IMR-90 (cell line): Measurements from ENCODE around the gene MCTP2. TPM values are rescaled to one million over a fixed set of nuclear protein-coding genes. Genes with fewer than 3 reads are reported as not detected.

ENCODE experiments used
- ATAC-seq: fragments of 200-7000 bp; cut with Tn5 transposase; 2 replicates; pipeline ENCODE4 v1.9.1; 2020; ENCODE audit warnings: low read depth, mild to moderate bottlenecking, moderate library complexity
- BruUV-seq: library from RNA; stranded (reverse); fragments of 400-500 nt; replicated peaks from 2 replicates; lab custom pipeline; 2021; lab: Mats Ljungman, UMichigan
- CTCF ChIA-PET: fragments of 300-600 bp; formaldehyde crosslinking; extraction: SDS; loops from one replicate; lab custom pipeline; 2021; ENCODE audit warnings: antibody characterized with exemption; lab: Yijun Ruan, JAX
- POLR2A ChIA-PET: fragments of 300-600 bp; sonication (Branson Sonifier 250); formaldehyde crosslinking; loops from one replicate; lab custom pipeline; 2022; ENCODE audit warnings: antibody characterized with exemption; ENCODE audit not compliant: unreplicated experiment; lab: Charles Lee
- DNase-seq: peaks from one replicate; pipeline ENCODE4 v3.0.0; 2013
- H2AFZ ChIP-seq: replicated peaks from 2 replicates; pipeline ENCODE3; 2013; ENCODE audit warnings: low read length, mild to moderate bottlenecking; ENCODE audit not compliant: poor library complexity
- H2AK5ac ChIP-seq: 2 replicates; pipeline ENCODE4 v1.6.1; 2013; ENCODE audit warnings: low read depth, low read length, inconsistent platforms
- H2AK9ac ChIP-seq: replicated peaks from 2 replicates; pipeline ENCODE3; 2013; ENCODE audit warnings: mild to moderate bottlenecking, low read depth, low read length, moderate library complexity; ENCODE audit not compliant: poor library complexity
- H2BK120ac ChIP-seq: 2 replicates; pipeline ENCODE4 v1.6.1; 2013; ENCODE audit warnings: low read depth, low read length, inconsistent platforms
- H2BK15ac ChIP-seq: 3 replicates; pipeline ENCODE4 v1.6.1; 2013; ENCODE audit warnings: low read depth, low read length, inconsistent platforms
- H2BK20ac ChIP-seq: 2 replicates; pipeline ENCODE4 v1.6.1; 2013; ENCODE audit warnings: low read depth, mild to moderate bottlenecking, inconsistent platforms, low read length, moderate library complexity
- H2BK5ac ChIP-seq: 2 replicates; pipeline ENCODE4 v1.6.1; 2013; ENCODE audit warnings: mild to moderate bottlenecking, low read depth, low read length, inconsistent platforms; ENCODE audit not compliant: poor library complexity, severe bottlenecking
- H3K14ac ChIP-seq: replicated peaks from 2 replicates; pipeline ENCODE4 v1.6.1; 2013; ENCODE audit warnings: low read depth, low read length, inconsistent platforms
- H3K18ac ChIP-seq: 2 replicates; pipeline ENCODE4 v1.6.1; 2013; ENCODE audit warnings: low read depth, low read length, control low read depth
- H3K23ac ChIP-seq: 2 replicates; pipeline ENCODE4 v1.6.1; 2013; ENCODE audit warnings: low read depth, low read length, inconsistent platforms
- H3K27ac ChIP-seq: 2 replicates; pipeline ENCODE4 v1.5.1; 2013; ENCODE audit warnings: mild to moderate bottlenecking, control low read depth, low read length; ENCODE audit not compliant: insufficient read depth
- H3K27me3 ChIP-seq: 2 replicates; pipeline ENCODE4 v1.6.1; 2013; ENCODE audit warnings: low read length; ENCODE audit not compliant: control insufficient read depth, insufficient read depth
- H3K36me3 ChIP-seq: 2 replicates; pipeline ENCODE4 v1.6.1; 2013; ENCODE audit warnings: low read length, mixed read lengths; ENCODE audit not compliant: control insufficient read depth, insufficient read depth
- H3K4ac ChIP-seq: 2 replicates; pipeline ENCODE4 v1.6.1; 2013; ENCODE audit warnings: low read depth, low read length, inconsistent platforms
- H3K4me1 ChIP-seq: 2 replicates; pipeline ENCODE4 v1.6.1; 2013; ENCODE audit warnings: low read length, mixed read lengths; ENCODE audit not compliant: control insufficient read depth, insufficient read depth
- H3K4me2 ChIP-seq: 2 replicates; pipeline ENCODE4 v1.6.1; 2013; ENCODE audit warnings: low read depth, mild to moderate bottlenecking, control low read depth, low read length, moderate library complexity
- H3K4me3 ChIP-seq: 2 replicates; pipeline ENCODE4 v1.5.1; 2013; ENCODE audit warnings: low read depth, mild to moderate bottlenecking, control low read depth, low read length, moderate library complexity; ENCODE audit not compliant: insufficient read depth
- H3K56ac ChIP-seq: 2 replicates; pipeline ENCODE4 v1.6.1; 2013; ENCODE audit warnings: low read length, inconsistent platforms; ENCODE audit not compliant: insufficient read depth; ENCODE audit errors: extremely low read depth
- H3K79me1 ChIP-seq, 2 experiments: 2 replicates each; pipeline ENCODE4 v1.6.1; 2013; ENCODE audit warnings: low read length in 2 of 2, inconsistent platforms in 1 of 2, low read depth in 1 of 2
- H3K9ac ChIP-seq: 2 replicates; pipeline ENCODE4 v1.6.1; 2013; ENCODE audit warnings: low read depth, low read length, control low read depth
- H3K9me1 ChIP-seq: 2 replicates; pipeline ENCODE4 v1.6.1; 2013; ENCODE audit warnings: low read length, inconsistent platforms; ENCODE audit not compliant: insufficient read depth
- H3K9me3 ChIP-seq: 2 replicates; pipeline ENCODE4 v1.6.1; 2013; ENCODE audit warnings: low read length; ENCODE audit not compliant: control insufficient read depth, insufficient read depth
- H4K20me1 ChIP-seq: 2 replicates; pipeline ENCODE4 v1.6.1; 2013; ENCODE audit warnings: low read length, inconsistent platforms; ENCODE audit not compliant: insufficient read depth
- H4K5ac ChIP-seq: 2 replicates; pipeline ENCODE4 v1.6.1; 2013; ENCODE audit warnings: mild to moderate bottlenecking, low read depth, low read length, control low read depth
- H4K8ac ChIP-seq, 2 experiments: 2 replicates each; pipeline ENCODE4 v1.6.1; 2013; ENCODE audit warnings: low read depth in 2 of 2, low read length in 2 of 2, control low read depth in 1 of 2, inconsistent platforms in 1 of 2
- H4K91ac ChIP-seq: 2 replicates; pipeline ENCODE4 v1.6.1; 2013; ENCODE audit warnings: low read depth, low read length, inconsistent platforms; ENCODE audit not compliant: insufficient read depth
- MAZ ChIP-seq: IDR thresholded peaks from 2 replicates; pipeline ENCODE4 v1.6.1; 2012; ENCODE audit warnings: low read depth, mild to moderate bottlenecking, low read length, improper control_type of control experiment, moderate library complexity, borderline replicate concordance
- RAD21 ChIP-seq: IDR thresholded peaks from 2 replicates; pipeline ENCODE4 v1.6.1; 2012; ENCODE audit warnings: low read length, improper control_type of control experiment
- WGBS, 2 experiments: methylation state at CpG; one replicate each; pipeline versions ENCODE4 v1.1.5 to v1.1.7; 2013; ENCODE audit warnings: missing lambda C conversion rate in 2 of 2; ENCODE audit not compliant: insufficient read length in 1 of 2; ENCODE audit errors: extremely low coverage in 2 of 2; 5-methylcytosine and 5-hydroxymethylcytosine counted together
- dilution Hi-C: fragments of 300-500 bp; cut with HindIII; formaldehyde crosslinking; loops from one replicate; pipeline ENCODE4 v1.14.3; 2018; ENCODE audit warnings: low sequenced_read_pairs; ENCODE audit not compliant: unreplicated experiment
- in situ Hi-C: fragments of 300-500 bp; cut with MboI; formaldehyde crosslinking; loops from 3 replicates; pipeline ENCODE4 v1.14.3; 2019; ENCODE audit warnings: low sequenced_read_pairs, inconsistent platforms, mixed read lengths
- intact Hi-C: fragments of 100-400 bp; cut with micrococcal nuclease; formaldehyde crosslinking; loops from 2 replicates; pipeline ENCODE4 v1.10.0; 2022
- polyA plus RNA-seq, 3 experiments: library from polyadenylated mRNA; depleted of rRNA; stranded (reverse); fragments of >200 nt; gene quantifications; 2 replicates each; pipeline ENCODE4 v1.2.3, GENCODE V29; 2012; ENCODE audit warnings: low replicate concordance in 1 of 3
- total RNA-seq: library from RNA; depleted of rRNA; stranded (reverse); fragments of >200 nt; gene quantifications from 2 replicates; pipeline ENCODE4 v1.2.3, GENCODE V29; 2012

The MCTP2 gene
- total and polyA plus RNA-seq, 2 of the 4 experiments (the other 2 are of a cell fraction) = 5.1 to 9.9 TPM

- H3K18ac ChIP-seq = no peak overlapping the region
- no peak overlapping the region for H3K4me2 ChIP-seq
- no peaks in the 10 kb centered on the region for H3K79me1 ChIP-seq
- no CpG with 5 or more reads among the region's 4 CpGs for WGBS, 2 experiments
- no peak overlapping the region for H2BK15ac ChIP-seq
- no peak overlapping the region for H2BK120ac ChIP-seq
- H2AK5ac ChIP-seq = no peak overlapping the region
- H3K27me3 ChIP-seq = no peaks in the 10 kb centered on the region
- in situ Hi-C loops = no loop called here
- CTCF ChIA-PET = no interaction called here
- POLR2A ChIA-PET = no interaction called here
- no peaks in the 10 kb centered on the region for H4K20me1 ChIP-seq
- TF ChIP-seq RAD21 = no peak
- TF ChIP-seq MAZ = no peak
- no peak overlapping the region for H4K8ac ChIP-seq
- intact Hi-C loops = no loop called here
- H2BK5ac ChIP-seq = no peak overlapping the region
- no peak overlapping the region for H3K9ac ChIP-seq
- ATAC-seq (no peak), DNase-seq (no peak)
- no peak overlapping the region for H3K23ac ChIP-seq
- no peaks in the 10 kb centered on the region for H3K4me1 ChIP-seq
- no peak overlapping the region for H3K27ac ChIP-seq
- no peak overlapping the region for H4K5ac ChIP-seq
- no peaks in the 10 kb centered on the region for H3K36me3 ChIP-seq
- no peaks in the 10 kb centered on the region for H3K9me3 ChIP-seq
- no peak overlapping the region for H2BK20ac ChIP-seq
- H3K9me1 ChIP-seq = no peaks in the 10 kb centered on the region
- H3K56ac ChIP-seq = no peak overlapping the region
- no peak overlapping the region for H2AK9ac ChIP-seq
- H3K4ac ChIP-seq = no peak overlapping the region
- H3K4me3 ChIP-seq = no peak overlapping the region
- BruUV-seq = no TSS peak
- dilution Hi-C loops = no loop called here
- no peak overlapping the region for H2AFZ ChIP-seq
- H4K91ac ChIP-seq = no peak overlapping the region
- no peak overlapping the region for H3K14ac ChIP-seq
Observed at GRCh38 chr15:94186770-94187331, 44.5 kb upstream of the MCTP2 start.
